IgD-negative memory B cell (primary cell): Measurements from ENCODE around the gene FADS1. TPM values are rescaled to one million over a fixed set of nuclear protein-coding genes. Genes with fewer than 3 reads are reported as not detected.
A peak's percentile ranks its signal among the peaks of the same experiment; 100 is the strongest.

Experiments used
- H3K27ac Mint-ChIP-seq, 3 donors: one replicate each; pipeline ENCODE4 v1.8.0; 2020 to 2022; ENCODE audit warnings: mild to moderate bottlenecking in 3 of 3, mixed read lengths in 3 of 3, moderate library complexity in 1 of 3
- H3K27me3 Mint-ChIP-seq: one replicate; pipeline ENCODE4 v1.8.0; 2021; ENCODE audit warnings: mixed read lengths
- H3K36me3 Mint-ChIP-seq: one replicate; pipeline ENCODE4 v1.8.0; 2020; ENCODE audit warnings: mild to moderate bottlenecking, mixed read lengths
- H3K4me1 Mint-ChIP-seq, 3 donors: one replicate each; pipeline ENCODE4 v1.8.0; 2020 to 2022; ENCODE audit warnings: mixed read lengths in 3 of 3, mild to moderate bottlenecking in 1 of 3
- H3K4me3 Mint-ChIP-seq, 4 donors: one replicate each; pipeline ENCODE4 v1.8.0; 2020 to 2022; ENCODE audit warnings: mild to moderate bottlenecking in 4 of 4, mixed read lengths in 4 of 4, moderate library complexity in 3 of 4
- H3K9me3 Mint-ChIP-seq, 3 donors: one replicate each; pipeline ENCODE4 v1.8.0; 2020 to 2021; ENCODE audit warnings: mixed read lengths in 3 of 3, mild to moderate bottlenecking in 1 of 3
- polyA plus RNA-seq: library from polyadenylated mRNA; unstranded; fragments of 300-500 nt; fragmentation: Illumina TruSeq; gene quantifications from one replicate; pipeline ENCODE4 v1.2.3, GENCODE V29; 2021

The FADS1 gene
- polyA plus RNA-seq, 1 donor from 2014 or later, result 1.6 TPM

GRCh38 chr11:61836193-61836592 is 19.4 kb upstream of the FADS1 start:
- Mint-ChIP-seq H3K4me3 (no peak overlapping the region), H3K27ac (no peak overlapping the region), H3K9me3 (peaks cover 0 to 1% (median 0%) of the 10 kb centered on the region in 3 donors), H3K36me3 (peaks cover 2% of the 10 kb centered on the region), H3K27me3 (peaks cover 2% of the 10 kb centered on the region), H3K4me1 (peaks cover 15 to 17% (median 16%) of the 10 kb centered on the region in 3 donors)

- Mint-ChIP-seq H3K36me3 (peaks cover 2% of the 10 kb centered on the region), H3K4me3 (no peak overlapping the region), H3K4me1 (peaks cover 15 to 23% (median 17%) of the 10 kb centered on the region in 3 donors), H3K27me3 (peaks cover 3% of the 10 kb centered on the region), H3K27ac (peak overlapping the region in 1 of 3 donors; percentile 88), H3K9me3 (no peaks in the 10 kb centered on the region)
Measured at GRCh38 chr11:61834278-61835048, 17.7 kb upstream of the FADS1 start.

GRCh38 chr11:61833926-61834277 is 17.1 kb upstream of the FADS1 start:
- Mint-ChIP-seq H3K4me1 (peaks cover 15 to 23% (median 17%) of the 10 kb centered on the region in 3 donors), H3K27me3 (peaks cover 7% of the 10 kb centered on the region), H3K36me3 (peaks cover 4% of the 10 kb centered on the region), H3K27ac (peak overlapping the region in 1 of 3 donors; percentile 88), H3K9me3 (no peaks in the 10 kb centered on the region), H3K4me3 (peak overlapping the region in 1 of 4 donors; percentile 64)

- no peaks in the 10 kb centered on the region for H3K9me3 Mint-ChIP-seq
- H3K27me3 Mint-ChIP-seq, result peaks cover 7% of the 10 kb centered on the region
- peaks cover 4% of the 10 kb centered on the region for H3K36me3 Mint-ChIP-seq
- H3K4me1 Mint-ChIP-seq, result peaks cover 16 to 23% (median 17%) of the 10 kb centered on the region in 3 donors
- no peak overlapping the region for H3K4me3 Mint-ChIP-seq
- H3K27ac Mint-ChIP-seq, result peak overlapping the region in 1 of 3 donors; percentile 88
Measured at GRCh38 chr11:61833471-61833870, 16.7 kb upstream of the FADS1 start.

- H3K36me3 Mint-ChIP-seq, result peaks cover 4% of the 10 kb centered on the region
- H3K4me1 Mint-ChIP-seq, result peaks cover 16 to 23% (median 18%) of the 10 kb centered on the region in 3 donors
- no peak overlapping the region for H3K27ac Mint-ChIP-seq
- peaks cover 7% of the 10 kb centered on the region for H3K27me3 Mint-ChIP-seq
- no peaks in the 10 kb centered on the region for H3K9me3 Mint-ChIP-seq
- H3K4me3 Mint-ChIP-seq, result no peak overlapping the region
Measured at GRCh38 chr11:61832754-61833153, 16.0 kb upstream of the FADS1 start.

GRCh38 chr11:61832207-61832606 is 15.4 kb upstream of the FADS1 start:
- Mint-ChIP-seq H3K27me3 (peaks cover 7% of the 10 kb centered on the region), H3K4me1 (peaks cover 17 to 23% (median 19%) of the 10 kb centered on the region in 3 donors), H3K27ac (no peak overlapping the region), H3K36me3 (peaks cover 4% of the 10 kb centered on the region), H3K4me3 (no peak overlapping the region), H3K9me3 (no peaks in the 10 kb centered on the region)

GRCh38 chr11:61830237-61831105 is 13.7 kb upstream of the FADS1 start:
- peaks cover 2% of the 10 kb centered on the region for H3K36me3 Mint-ChIP-seq
- peaks cover 16 to 19% (median 19%) of the 10 kb centered on the region in 3 donors for H3K4me1 Mint-ChIP-seq
- no peak overlapping the region for H3K27ac Mint-ChIP-seq
- no peaks in the 10 kb centered on the region for H3K9me3 Mint-ChIP-seq
- peak overlapping the region in 3 of 4 donors; percentile 8 to 53 (median 41) for H3K4me3 Mint-ChIP-seq
- H3K27me3 Mint-ChIP-seq, result peaks cover 7% of the 10 kb centered on the region

- no peaks in the 10 kb centered on the region for H3K9me3 Mint-ChIP-seq
- H3K4me3 Mint-ChIP-seq, result peak overlapping the region in 2 of 4 donors; percentile 41 to 88
- H3K27me3 Mint-ChIP-seq, result peaks cover 7% of the 10 kb centered on the region
- peaks cover 2% of the 10 kb centered on the region for H3K36me3 Mint-ChIP-seq
- H3K27ac Mint-ChIP-seq, result no peak overlapping the region
- H3K4me1 Mint-ChIP-seq, result peaks cover 14 to 19% (median 16%) of the 10 kb centered on the region in 3 donors
Measured at GRCh38 chr11:61829806-61830205, 13.0 kb upstream of the FADS1 start.

GRCh38 chr11:61828629-61829407 is 12.0 kb upstream of the FADS1 start:
- no peaks in the 10 kb centered on the region for H3K9me3 Mint-ChIP-seq
- H3K27me3 Mint-ChIP-seq, result peaks cover 7% of the 10 kb centered on the region
- H3K4me3 Mint-ChIP-seq, result peak overlapping the region; percentile 32 to 90 (median 83)
- H3K36me3 Mint-ChIP-seq, result peaks cover 2% of the 10 kb centered on the region
- no peak overlapping the region for H3K27ac Mint-ChIP-seq
- H3K4me1 Mint-ChIP-seq, result peaks cover 8 to 13% (median 8%) of the 10 kb centered on the region in 3 donors

- peaks cover 2% of the 10 kb centered on the region for H3K36me3 Mint-ChIP-seq
- H3K27me3 Mint-ChIP-seq, result peaks cover 5% of the 10 kb centered on the region
- H3K4me1 Mint-ChIP-seq, result peaks cover 6 to 7% (median 6%) of the 10 kb centered on the region in 3 donors
- H3K9me3 Mint-ChIP-seq, result no peaks in the 10 kb centered on the region
- H3K27ac Mint-ChIP-seq, result no peak overlapping the region
- H3K4me3 Mint-ChIP-seq, result peak overlapping the region; percentile 32 to 90 (median 83)
Measured at GRCh38 chr11:61828379-61828628, 11.5 kb upstream of the FADS1 start.

GRCh38 chr11:61827571-61828378 is 11.0 kb upstream of the FADS1 start, which contains the start of gene FADS2:
Gene FADS2, plus strand, starts transcription at chr11:61828300. Its CDS starts 91 bp downstream, at chr11:61828391.
- Mint-ChIP-seq H3K36me3 (peaks cover 2% of the 10 kb centered on the region), H3K27me3 (peaks cover 5% of the 10 kb centered on the region), H3K9me3 (no peaks in the 10 kb centered on the region), H3K4me3 (peak within 1 kb of the TSS; percentile 32 to 90 (median 83)), H3K27ac (no peak within 1 kb of the TSS), H3K4me1 (peaks cover 6% of the 10 kb centered on the region in 3 donors)

- peaks cover 6% of the 10 kb centered on the region in 3 donors for H3K4me1 Mint-ChIP-seq
- H3K27ac Mint-ChIP-seq, result no peak overlapping the region
- peaks cover 5% of the 10 kb centered on the region for H3K27me3 Mint-ChIP-seq
- H3K36me3 Mint-ChIP-seq, result peaks cover 2% of the 10 kb centered on the region
- H3K4me3 Mint-ChIP-seq, result peak overlapping the region; percentile 32 to 90 (median 72)
- no peaks in the 10 kb centered on the region for H3K9me3 Mint-ChIP-seq
Measured at GRCh38 chr11:61826930-61827570, 10.2 kb upstream of the FADS1 start.

GRCh38 chr11:61820174-61820573 is 3.4 kb upstream of the FADS1 start:
- H3K27ac Mint-ChIP-seq, result no peak overlapping the region
- H3K4me1 Mint-ChIP-seq, result peaks cover 0 to 4% (median 2%) of the 10 kb centered on the region in 3 donors
- H3K4me3 Mint-ChIP-seq, result no peak overlapping the region
- H3K9me3 Mint-ChIP-seq, result no peaks in the 10 kb centered on the region
- peaks cover 3% of the 10 kb centered on the region for H3K27me3 Mint-ChIP-seq
- no peaks in the 10 kb centered on the region for H3K36me3 Mint-ChIP-seq
